ENCODE results near the gene KRT15.

The KRT15 gene

GRCh38 chr17:41466988-41467387, 51.7 kb downstream of the KRT15 start, which contains the start of gene KRT32:
Gene KRT32 (minus strand): TSS chr17:41467386. CDS start chr17:41467325, 61 bp downstream.
- H3K9me3 ChIP-seq (replicated peaks; ENCODE audit: low read length): no peaks in the 10 kb centered on the region
- H3K36me3 ChIP-seq (ENCODE audit: insufficient read depth, low read length): no peaks in the 10 kb centered on the region
- peaks cover 19% of the 10 kb centered on the region for H3K4me1 ChIP-seq (ENCODE audit: control insufficient read depth, insufficient read depth, low read length)
- no peak within 1 kb of the TSS for H3K9ac ChIP-seq (ENCODE audit: low read depth, low read length)
- H3K27me3 ChIP-seq (ENCODE audit: control insufficient read depth, insufficient read depth, low read length): peaks cover 25% of the 10 kb centered on the region
- no peak within 1 kb of the TSS for H3K4me3 ChIP-seq (ENCODE audit: low read length)
- no peak within 1 kb of the TSS for H3K4me2 ChIP-seq (ENCODE audit: low read length)

- H3K4me2 ChIP-seq (ENCODE audit: low read length): no peak overlapping the region
- H3K4me1 ChIP-seq (ENCODE audit: control insufficient read depth, insufficient read depth, low read length): peaks cover 19% of the 10 kb centered on the region
- no peaks in the 10 kb centered on the region for H3K36me3 ChIP-seq (ENCODE audit: insufficient read depth, low read length)
- peaks cover 21% of the 10 kb centered on the region for H3K27me3 ChIP-seq (ENCODE audit: control insufficient read depth, insufficient read depth, low read length)
- H3K9me3 ChIP-seq (replicated peaks; ENCODE audit: low read length): no peaks in the 10 kb centered on the region
- no peak overlapping the region for H3K9ac ChIP-seq (ENCODE audit: low read depth, low read length)
- H3K4me3 ChIP-seq (ENCODE audit: low read length): no peak overlapping the region
Measured at GRCh38 chr17:41464682-41465081, 54.0 kb downstream of the KRT15 start.

GRCh38 chr17:41464173-41464572, 54.5 kb downstream of the KRT15 start:
- Histone ChIP-seq H3K4me3 (ENCODE audit: low read length) (no peak overlapping the region), H3K27me3 (ENCODE audit: control insufficient read depth, insufficient read depth, low read length) (peaks cover 24% of the 10 kb centered on the region), H3K36me3 (ENCODE audit: insufficient read depth, low read length) (no peaks in the 10 kb centered on the region), H3K9ac (ENCODE audit: low read depth, low read length) (no peak overlapping the region), H3K4me1 (ENCODE audit: control insufficient read depth, insufficient read depth, low read length) (peaks cover 19% of the 10 kb centered on the region), H3K4me2 (ENCODE audit: low read length) (no peak overlapping the region), H3K9me3 (replicated peaks; ENCODE audit: low read length) (no peaks in the 10 kb centered on the region)

GRCh38 chr17:41463746-41464145, 54.9 kb downstream of the KRT15 start:
- Histone ChIP-seq H3K4me2 (ENCODE audit: low read length) (no peak overlapping the region), H3K4me1 (ENCODE audit: control insufficient read depth, insufficient read depth, low read length) (peaks cover 19% of the 10 kb centered on the region), H3K4me3 (ENCODE audit: low read length) (no peak overlapping the region), H3K36me3 (ENCODE audit: insufficient read depth, low read length) (no peaks in the 10 kb centered on the region), H3K9me3 (replicated peaks; ENCODE audit: low read length) (no peaks in the 10 kb centered on the region), H3K27me3 (ENCODE audit: control insufficient read depth, insufficient read depth, low read length) (peaks cover 23% of the 10 kb centered on the region), H3K9ac (ENCODE audit: low read depth, low read length) (no peak overlapping the region)

Small RNA genes within 50 kb of the gene (small RNA-seq; reads per million reads assigned to genes)
- gene RNU2-32P: 18.3 reads per million, percentile 93 among the genes with 10 or more reads in this experiment
